GM12865 (cell line): ENCODE results near the gene NMRK1.
A peak's percentile ranks its signal among the peaks of the same experiment; 100 is the strongest.

Source experiments
- DNase-seq: peaks from one replicate; pipeline ENCODE4 v3.0.0; 2010; ENCODE audit warnings: low read depth
- H3K4me3 ChIP-seq: 2 replicates; pipeline ENCODE4 v1.5.1; 2011; ENCODE audit warnings: mild to moderate bottlenecking, low read depth, low read length, control low read depth
- CTCF ChIP-seq: IDR thresholded peaks from 2 replicates; pipeline ENCODE4 v1.5.1; 2011; ENCODE audit warnings: low read length, control low read depth, low read depth, inconsistent platforms; ENCODE audit not compliant: insufficient read depth; ENCODE audit errors: missing control alignments

Gene NMRK1

DNA sequence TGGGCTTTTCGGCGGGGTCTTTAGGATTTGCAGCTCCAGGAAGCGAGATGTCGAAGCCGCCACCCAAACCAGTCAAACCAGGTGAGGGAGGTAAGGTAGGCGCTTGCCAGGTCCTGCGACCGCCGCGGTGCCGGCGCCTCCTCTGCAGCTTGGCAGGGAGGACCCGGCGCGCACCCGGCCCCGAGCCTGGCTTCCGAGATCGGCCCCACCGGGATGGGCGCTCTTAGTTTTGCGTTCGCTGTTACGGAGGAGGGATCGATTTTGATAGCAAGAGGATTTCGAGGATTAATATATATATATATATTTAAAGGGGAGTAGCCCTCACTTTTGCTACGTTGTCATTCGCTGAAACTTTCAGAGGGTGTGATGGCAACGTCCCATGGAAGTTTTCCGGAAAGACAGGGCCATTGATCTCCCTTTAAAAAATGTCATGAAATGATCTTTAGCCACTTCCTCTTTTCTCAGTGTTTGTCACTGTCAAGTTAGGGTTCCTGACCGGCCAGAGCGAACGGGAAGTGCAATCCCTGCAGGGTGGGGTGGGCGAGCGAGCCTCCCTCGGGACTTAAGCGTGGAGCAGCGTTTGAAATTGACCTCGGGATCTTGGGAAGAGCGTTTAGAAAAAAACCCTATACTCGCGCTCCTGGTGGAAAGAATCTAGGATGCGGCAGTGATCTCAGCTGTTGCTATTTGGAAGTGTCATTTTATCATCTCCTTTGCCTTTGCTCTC is 854 bp upstream of the NMRK1 start:
- TF ChIP-seq CTCF = no peak
- peak; percentile 70 for DNase-seq

GRCh38 chr9:75087289-75087823 is 599 bp downstream of the NMRK1 start:
- TF ChIP-seq CTCF = no peak
- peak overlapping the region; percentile 70 for H3K4me3 ChIP-seq
- peak; percentile 72 for DNase-seq

More for the DNA sequence above, 854 bp upstream of the NMRK1 start:
- H3K4me3 ChIP-seq = peak overlapping the region; percentile 99

- peak overlapping the region; percentile 70 for H3K4me3 ChIP-seq
Observed at GRCh38 chr9:75086541-75087288, 1.2 kb downstream of the NMRK1 start.

DNA sequence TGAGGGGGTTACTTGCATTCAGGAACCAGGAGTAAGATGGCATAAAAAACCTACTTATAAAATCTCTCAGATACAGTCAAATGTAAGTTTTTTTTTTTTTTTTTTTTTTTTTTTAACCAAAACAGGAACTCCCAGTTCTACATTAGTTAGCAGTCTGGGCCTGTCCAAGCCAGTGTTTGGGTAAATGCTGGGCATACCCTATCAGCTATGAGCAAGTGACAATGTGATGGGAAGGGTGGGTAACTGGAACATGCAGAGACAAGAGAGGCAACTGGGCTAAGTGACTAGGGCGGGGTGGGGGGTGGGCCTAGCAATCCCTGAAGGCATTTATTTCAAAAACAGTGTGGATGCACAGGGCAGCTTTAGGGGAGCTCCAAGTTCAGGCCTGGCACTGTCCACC is 2.3 kb downstream of the NMRK1 start:
- no peak for DNase-seq
- no peak overlapping the region for H3K4me3 ChIP-seq
- TF ChIP-seq CTCF = no peak

More at GRCh38 chr9:75086541-75087288, 1.2 kb downstream of the NMRK1 start:
- no peak for DNase-seq
- TF ChIP-seq CTCF = no peak

GRCh38 chr9:75084081-75084672 is 3.8 kb downstream of the NMRK1 start:
- TF ChIP-seq CTCF = no peak
- DNase-seq = no peak
- no peak overlapping the region for H3K4me3 ChIP-seq

- no peak for DNase-seq
- no peak overlapping the region for H3K4me3 ChIP-seq
- TF ChIP-seq CTCF = no peak
Observed at GRCh38 chr9:75083188-75083970, 4.6 kb downstream of the NMRK1 start.
